Activated naive CD8-positive, alpha-beta T cell (primary cell): ENCODE results near the gene ADAD2.

ENCODE experiments used
- H3K27ac Mint-ChIP-seq: one replicate; pipeline ENCODE4 v1.8.0; 2021; ENCODE audit warnings: mixed read lengths
- H3K27me3 Mint-ChIP-seq: one replicate; pipeline ENCODE4 v1.8.0; 2021; ENCODE audit warnings: mixed read lengths
- H3K36me3 Mint-ChIP-seq: one replicate; pipeline ENCODE4 v1.8.0; 2021; ENCODE audit warnings: mixed read lengths
- H3K4me1 Mint-ChIP-seq: one replicate; pipeline ENCODE4 v1.8.0; 2021; ENCODE audit warnings: low read depth, mixed read lengths
- H3K4me3 Mint-ChIP-seq: one replicate; pipeline ENCODE4 v1.8.0; 2021; ENCODE audit warnings: mild to moderate bottlenecking, mixed read lengths
- H3K9me3 Mint-ChIP-seq: one replicate; pipeline ENCODE4 v1.8.0; 2021; ENCODE audit warnings: low read depth, mixed read lengths

ADAD2 gene

DNA sequence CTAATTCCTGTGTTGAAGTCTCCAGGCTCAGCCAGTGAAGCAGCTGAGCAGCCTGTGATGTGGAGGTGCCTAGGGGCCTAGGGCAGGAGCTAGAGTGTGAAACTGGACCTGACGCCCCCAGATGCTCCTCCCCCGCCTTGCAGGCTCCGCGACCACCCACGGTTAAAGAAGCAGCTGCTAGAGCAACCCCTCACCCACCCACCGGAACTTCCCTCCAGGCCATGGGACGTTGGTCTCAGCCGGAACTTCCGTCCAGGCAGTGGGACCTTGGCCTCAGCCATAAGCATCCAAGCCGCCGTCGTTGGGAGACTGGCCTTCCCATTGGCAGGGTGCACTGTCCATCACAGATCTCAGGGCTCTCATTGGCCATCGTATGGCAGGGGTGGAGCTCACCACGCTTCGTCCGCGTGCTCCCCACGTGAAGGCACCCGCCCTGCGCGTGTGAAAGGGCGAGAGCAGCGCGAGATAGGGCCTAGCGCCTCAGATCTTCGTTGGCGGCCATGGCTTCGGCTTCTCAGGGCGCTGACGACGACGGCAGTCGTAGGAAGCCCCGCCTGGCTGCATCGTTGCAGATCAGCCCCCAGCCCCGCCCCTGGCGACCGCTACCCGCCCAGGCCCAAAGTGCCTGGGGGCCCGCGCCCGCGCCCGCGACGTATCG lies at the start of gene ADAD2:
TSS of gene ADAD2 (plus strand) at position 427 of the 658 bp plus-strand sequence. CDS start at position 501, 74 bp downstream.
- no peak within 1 kb of the TSS for H3K4me3 Mint-ChIP-seq
- H3K4me1 Mint-ChIP-seq, result peaks cover 15% of the 10 kb centered on the region

GRCh38 chr16:84143081-84143480 lies 47.9 kb upstream of the ADAD2 start:
- H3K4me1 Mint-ChIP-seq, result peaks cover 34% of the 10 kb centered on the region
- H3K27ac Mint-ChIP-seq, result no peak overlapping the region

More for the DNA sequence above, at the start of gene ADAD2:
- H3K36me3 Mint-ChIP-seq, result no peaks in the 10 kb centered on the region
- H3K27ac Mint-ChIP-seq, result no peak within 1 kb of the TSS
- no peaks in the 10 kb centered on the region for H3K9me3 Mint-ChIP-seq
- no peaks in the 10 kb centered on the region for H3K27me3 Mint-ChIP-seq

GRCh38 chr16:84143784-84144199 lies 47.2 kb upstream of the ADAD2 start:
- H3K9me3 Mint-ChIP-seq, result no peaks in the 10 kb centered on the region
- H3K4me3 Mint-ChIP-seq, result peak overlapping the region; percentile 95
- peaks cover 4% of the 10 kb centered on the region for H3K36me3 Mint-ChIP-seq
- H3K4me1 Mint-ChIP-seq, result peaks cover 28% of the 10 kb centered on the region
- peak overlapping the region; percentile 87 for H3K27ac Mint-ChIP-seq
- no peaks in the 10 kb centered on the region for H3K27me3 Mint-ChIP-seq

More at GRCh38 chr16:84143081-84143480, 47.9 kb upstream of the ADAD2 start:
- peak overlapping the region; percentile 79 for H3K4me3 Mint-ChIP-seq
- H3K27me3 Mint-ChIP-seq, result no peaks in the 10 kb centered on the region
- H3K9me3 Mint-ChIP-seq, result no peaks in the 10 kb centered on the region
- peaks cover 4% of the 10 kb centered on the region for H3K36me3 Mint-ChIP-seq

- peaks cover 22% of the 10 kb centered on the region for H3K4me1 Mint-ChIP-seq
- H3K36me3 Mint-ChIP-seq, result no peaks in the 10 kb centered on the region
- no peaks in the 10 kb centered on the region for H3K27me3 Mint-ChIP-seq
- peak overlapping the region; percentile 87 for H3K27ac Mint-ChIP-seq
- no peaks in the 10 kb centered on the region for H3K9me3 Mint-ChIP-seq
- H3K4me3 Mint-ChIP-seq, result peak overlapping the region; percentile 95
These were observed 46.6 kb upstream of the ADAD2 start for GRCh38 chr16:84144209-84144858.

- H3K4me1 Mint-ChIP-seq, result peaks cover 18% of the 10 kb centered on the region
- no peaks in the 10 kb centered on the region for H3K9me3 Mint-ChIP-seq
- H3K4me3 Mint-ChIP-seq, result peak within 1 kb of the TSS; percentile 95
- no peaks in the 10 kb centered on the region for H3K36me3 Mint-ChIP-seq
- no peaks in the 10 kb centered on the region for H3K27me3 Mint-ChIP-seq
- peak within 1 kb of the TSS; percentile 87 for H3K27ac Mint-ChIP-seq
These were observed 45.9 kb upstream of the ADAD2 start, which contains the start of the genes DNAAF1 and HSDL1 for GRCh38 chr16:84144859-84145639. DNAAF1 (plus strand) TSS chr16:84145308; CDS start chr16:84145441, 133 bp downstream. HSDL1 (minus strand) TSS chr16:84145177; CDS start chr16:84131321, 13,856 bp downstream.

- no peak overlapping the region for H3K27ac Mint-ChIP-seq
- no peaks in the 10 kb centered on the region for H3K36me3 Mint-ChIP-seq
- H3K9me3 Mint-ChIP-seq, result no peaks in the 10 kb centered on the region
- no peaks in the 10 kb centered on the region for H3K27me3 Mint-ChIP-seq
- no peaks in the 10 kb centered on the region for H3K4me1 Mint-ChIP-seq
- no peak overlapping the region for H3K4me3 Mint-ChIP-seq
These were observed 40.0 kb upstream of the ADAD2 start for GRCh38 chr16:84150926-84151325.

GRCh38 chr16:84153660-84154214 lies 37.2 kb upstream of the ADAD2 start:
- Mint-ChIP-seq H3K27me3 (peaks cover 6% of the 10 kb centered on the region), H3K36me3 (no peaks in the 10 kb centered on the region), H3K4me1 (no peaks in the 10 kb centered on the region), H3K27ac (no peak overlapping the region), H3K9me3 (no peaks in the 10 kb centered on the region), H3K4me3 (no peak overlapping the region)

- Mint-ChIP-seq H3K4me3 (no peak overlapping the region), H3K27me3 (peaks cover 10% of the 10 kb centered on the region)
These were observed 35.7 kb upstream of the ADAD2 start for GRCh38 chr16:84155226-84155625.

DNA sequence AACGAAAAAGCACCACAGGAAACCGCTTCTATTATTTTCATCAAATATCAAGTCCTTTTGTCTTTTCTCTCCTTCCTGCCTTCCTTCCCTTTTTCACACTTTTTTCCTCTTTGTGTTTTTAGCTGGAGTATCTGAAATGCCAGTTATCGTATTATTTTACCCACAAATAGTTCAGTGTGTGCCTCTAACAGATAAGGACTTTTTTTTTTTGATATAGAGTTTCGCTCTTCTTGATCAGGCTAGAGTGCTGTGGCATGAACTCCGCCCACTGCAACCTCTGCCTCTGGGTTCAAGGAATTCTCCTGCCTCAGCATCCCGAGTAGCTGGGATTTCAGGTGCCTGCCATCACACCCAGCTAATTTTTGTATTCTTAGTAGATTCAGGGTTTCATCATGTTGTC lies 35.2 kb upstream of the ADAD2 start:
- no peaks in the 10 kb centered on the region for H3K4me1 Mint-ChIP-seq
- no peaks in the 10 kb centered on the region for H3K36me3 Mint-ChIP-seq
- H3K4me3 Mint-ChIP-seq, result no peak overlapping the region
- H3K9me3 Mint-ChIP-seq, result no peaks in the 10 kb centered on the region
- H3K27me3 Mint-ChIP-seq, result peaks cover 10% of the 10 kb centered on the region
- H3K27ac Mint-ChIP-seq, result no peak overlapping the region

More at GRCh38 chr16:84155226-84155625, 35.7 kb upstream of the ADAD2 start:
- Mint-ChIP-seq H3K9me3 (no peaks in the 10 kb centered on the region), H3K36me3 (no peaks in the 10 kb centered on the region), H3K4me1 (no peaks in the 10 kb centered on the region), H3K27ac (no peak overlapping the region)

GRCh38 chr16:84156342-84156784 lies 34.6 kb upstream of the ADAD2 start:
- Mint-ChIP-seq H3K27ac (no peak overlapping the region), H3K27me3 (peaks cover 10% of the 10 kb centered on the region), H3K36me3 (no peaks in the 10 kb centered on the region), H3K4me3 (no peak overlapping the region), H3K9me3 (no peaks in the 10 kb centered on the region), H3K4me1 (no peaks in the 10 kb centered on the region)

DNA sequence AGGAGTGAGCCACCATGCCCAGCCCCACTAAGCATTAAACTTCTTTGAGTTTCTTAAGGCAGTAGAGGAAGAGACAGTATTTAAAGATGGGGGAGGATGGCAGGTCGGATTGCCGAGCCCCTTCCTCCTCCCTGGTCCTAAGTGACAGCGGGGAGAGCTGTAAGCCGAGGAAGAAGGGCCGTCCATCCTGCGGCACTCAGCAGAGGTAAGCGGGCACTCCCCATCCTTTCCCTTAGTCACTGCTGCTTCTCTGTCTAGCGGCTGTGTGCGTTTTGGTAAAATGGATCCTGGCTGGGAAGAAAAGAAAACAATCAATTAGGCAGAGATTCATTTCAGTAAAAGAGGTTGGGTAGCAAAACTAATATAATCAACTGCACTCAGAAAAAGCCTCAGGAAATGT lies 31.9 kb upstream of the ADAD2 start:
- Mint-ChIP-seq H3K36me3 (no peaks in the 10 kb centered on the region), H3K4me3 (no peak overlapping the region), H3K9me3 (no peaks in the 10 kb centered on the region), H3K27me3 (peaks cover 15% of the 10 kb centered on the region), H3K4me1 (no peaks in the 10 kb centered on the region), H3K27ac (no peak overlapping the region)

DNA sequence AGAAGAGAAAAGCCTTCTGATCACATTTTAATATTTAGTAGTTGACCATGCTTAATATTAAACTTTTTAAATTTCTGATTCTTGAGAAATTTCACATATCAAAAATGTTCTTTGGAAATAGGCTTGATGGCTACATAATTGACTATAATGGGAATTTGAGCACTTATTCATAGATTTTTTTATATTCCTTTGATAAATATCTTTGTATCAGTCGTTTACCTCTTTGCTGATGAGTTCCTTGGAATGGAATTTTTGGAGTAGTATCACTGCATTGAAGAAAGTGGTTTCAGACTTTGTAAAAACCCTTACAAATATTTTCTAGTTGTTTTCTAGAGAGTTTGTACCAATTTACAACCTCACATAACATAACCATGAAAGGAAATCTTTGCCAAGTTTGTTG lies 31.2 kb upstream of the ADAD2 start:
- Mint-ChIP-seq H3K4me3 (no peak overlapping the region), H3K27me3 (peaks cover 15% of the 10 kb centered on the region), H3K9me3 (no peaks in the 10 kb centered on the region), H3K4me1 (no peaks in the 10 kb centered on the region), H3K27ac (no peak overlapping the region), H3K36me3 (no peaks in the 10 kb centered on the region)

DNA sequence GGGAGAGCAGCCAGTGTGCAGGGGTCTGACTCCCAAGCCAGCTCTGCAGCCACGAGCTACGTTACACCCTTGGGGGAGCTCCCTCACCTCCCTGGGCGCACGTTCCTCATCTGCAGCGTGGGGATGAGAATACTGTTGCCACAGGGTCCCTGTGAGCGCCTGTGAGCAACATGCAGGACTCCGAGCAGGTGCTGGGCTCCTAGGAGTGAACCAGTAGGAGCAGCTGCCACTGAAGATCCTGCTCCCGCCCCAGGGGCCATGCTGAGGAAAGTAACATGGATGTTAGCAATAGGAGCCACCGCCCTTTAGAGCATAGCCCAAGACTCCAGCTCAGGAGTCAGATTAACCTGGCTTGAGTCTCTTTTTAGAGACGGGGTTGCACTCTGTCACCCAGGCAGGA lies 29.9 kb upstream of the ADAD2 start:
- H3K4me1 Mint-ChIP-seq, result no peaks in the 10 kb centered on the region
- H3K27me3 Mint-ChIP-seq, result peaks cover 18% of the 10 kb centered on the region
- no peak overlapping the region for H3K27ac Mint-ChIP-seq
- no peaks in the 10 kb centered on the region for H3K36me3 Mint-ChIP-seq
- no peaks in the 10 kb centered on the region for H3K9me3 Mint-ChIP-seq
- no peak overlapping the region for H3K4me3 Mint-ChIP-seq

DNA sequence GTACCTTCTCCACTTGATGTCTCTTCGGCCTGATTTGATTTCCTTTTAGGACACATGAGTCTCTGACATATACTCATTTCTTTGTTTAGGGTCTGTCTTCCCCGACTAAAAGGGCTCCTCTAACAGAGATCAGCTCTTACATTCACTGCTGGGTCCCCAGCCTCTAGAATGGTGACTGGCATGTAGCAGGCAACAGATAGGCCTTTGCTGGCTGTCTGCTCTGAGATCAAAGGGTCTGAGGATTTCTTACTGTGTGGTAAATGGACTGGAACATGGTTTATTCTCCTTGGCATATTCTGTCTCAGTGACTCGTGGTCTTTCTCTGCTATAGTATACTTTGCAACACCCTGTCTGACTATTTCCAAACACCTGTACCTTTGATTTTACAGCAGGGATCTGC lies 29.2 kb upstream of the ADAD2 start:
- H3K4me3 Mint-ChIP-seq, result no peak overlapping the region
- no peaks in the 10 kb centered on the region for H3K36me3 Mint-ChIP-seq
- peaks cover 15% of the 10 kb centered on the region for H3K27me3 Mint-ChIP-seq
- H3K9me3 Mint-ChIP-seq, result no peaks in the 10 kb centered on the region
- H3K4me1 Mint-ChIP-seq, result no peaks in the 10 kb centered on the region
- H3K27ac Mint-ChIP-seq, result no peak overlapping the region

GRCh38 chr16:84165746-84166145 lies 25.2 kb upstream of the ADAD2 start:
- Mint-ChIP-seq H3K4me1 (no peaks in the 10 kb centered on the region), H3K36me3 (no peaks in the 10 kb centered on the region), H3K9me3 (no peaks in the 10 kb centered on the region), H3K4me3 (no peak overlapping the region), H3K27me3 (peaks cover 11% of the 10 kb centered on the region), H3K27ac (no peak overlapping the region)
